NCI-H1092 treated with DMSO at 0.1 percent for 48 hours (cell line): Measurements from ENCODE around the gene JUND.
"Not testable (repeated sequence)": the region's sequence is repeated elsewhere in the genome, so short reads cannot be mapped to it uniquely, and the experiment has no call there.

Experiments used
- DNase-seq: peaks from one replicate; lab custom pipeline; 2025; lab: John Stamatoyannopoulos, UW

JUND gene

DNA sequence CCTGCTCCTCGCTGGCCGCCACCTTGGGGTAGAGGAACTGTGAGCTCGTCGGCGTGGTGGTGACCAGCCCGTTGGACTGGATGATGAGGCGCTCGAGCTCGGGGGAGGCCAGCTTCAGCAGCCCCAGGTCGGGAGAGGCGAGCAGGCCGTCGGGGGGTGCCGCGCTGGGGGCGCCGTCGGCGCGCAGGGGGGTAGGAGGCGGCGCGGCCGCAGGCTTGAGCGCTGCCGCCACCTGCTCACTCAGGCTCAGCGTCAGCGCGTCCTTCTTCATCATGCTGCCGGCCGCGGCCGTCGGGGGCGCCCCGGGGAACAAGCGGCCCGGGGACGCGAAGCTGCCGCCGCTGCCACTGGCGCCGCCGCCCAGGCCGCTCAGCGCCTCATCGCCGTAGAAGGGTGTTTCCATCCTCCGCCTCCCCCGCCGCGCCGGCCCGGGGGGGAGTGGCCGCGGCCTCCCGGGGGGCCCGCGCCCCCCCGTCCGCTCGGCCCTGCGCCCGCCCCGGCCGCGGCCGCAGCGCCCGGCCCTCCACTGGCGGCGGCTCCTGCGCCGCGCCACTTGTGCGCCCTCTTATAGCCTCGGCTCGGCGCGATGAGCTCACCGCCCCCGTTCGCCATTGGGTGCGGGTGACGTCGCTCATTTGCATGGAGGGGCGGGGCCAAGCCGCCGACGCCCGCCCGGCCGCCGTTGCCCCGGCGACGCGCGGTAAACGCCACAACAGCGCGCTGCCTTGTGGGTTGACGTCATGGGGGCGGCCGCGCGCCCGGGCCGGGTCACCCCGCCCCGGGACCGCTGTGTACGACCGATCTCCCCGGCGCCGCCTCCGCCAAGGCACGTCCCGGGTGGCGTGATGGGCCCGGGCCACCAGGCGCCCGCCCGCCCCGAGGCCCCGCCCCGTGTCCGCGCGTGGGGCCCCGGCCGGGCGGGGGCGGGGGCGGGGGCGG is at the start of gene JUND:
Gene JUND, minus strand, starts transcription at position 541 of the 939 bp plus-strand sequence. Its CDS starts 138 bp downstream, at position 403.
- DNase-seq, result peak; percentile 95

DNA sequence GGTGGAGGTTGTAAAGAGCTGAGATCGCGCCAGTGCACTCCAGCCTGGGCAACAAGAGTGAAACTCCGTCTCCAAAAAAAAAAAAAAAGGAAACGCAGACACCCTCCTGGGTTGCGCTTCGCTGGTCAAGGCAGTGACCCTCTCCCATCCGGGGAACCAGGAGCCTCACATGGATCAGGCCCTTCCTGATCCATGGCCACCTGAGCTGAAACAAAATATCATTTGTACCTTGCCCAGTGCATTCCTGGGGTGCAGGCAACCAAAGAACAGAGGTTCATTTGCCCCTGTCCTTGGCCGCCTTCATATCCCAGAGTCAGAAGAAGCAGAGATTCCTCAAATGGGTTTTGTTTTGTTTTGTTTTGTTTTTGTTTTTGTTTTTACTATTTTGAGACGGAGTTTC is 49.4 kb upstream of the JUND start:
- no peak for DNase-seq

DNA sequence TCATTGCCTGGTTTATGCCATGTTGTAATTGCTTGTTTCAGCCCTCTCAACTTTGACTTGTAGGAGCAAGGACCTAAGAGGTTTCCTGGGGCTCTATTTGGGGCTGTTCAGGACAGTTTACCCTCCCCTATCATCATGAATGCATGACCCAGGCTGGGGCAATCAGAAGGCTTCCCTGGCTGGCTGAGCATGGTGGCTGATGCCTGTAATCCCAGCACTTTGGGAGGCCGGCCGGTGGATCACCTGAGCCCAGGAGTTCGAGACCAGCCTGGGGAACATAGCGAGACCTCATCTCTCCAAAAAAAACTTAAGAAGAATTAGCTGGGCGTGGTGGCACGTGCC is 47.6 kb upstream of the JUND start:
- DNase-seq, result no peak

DNA sequence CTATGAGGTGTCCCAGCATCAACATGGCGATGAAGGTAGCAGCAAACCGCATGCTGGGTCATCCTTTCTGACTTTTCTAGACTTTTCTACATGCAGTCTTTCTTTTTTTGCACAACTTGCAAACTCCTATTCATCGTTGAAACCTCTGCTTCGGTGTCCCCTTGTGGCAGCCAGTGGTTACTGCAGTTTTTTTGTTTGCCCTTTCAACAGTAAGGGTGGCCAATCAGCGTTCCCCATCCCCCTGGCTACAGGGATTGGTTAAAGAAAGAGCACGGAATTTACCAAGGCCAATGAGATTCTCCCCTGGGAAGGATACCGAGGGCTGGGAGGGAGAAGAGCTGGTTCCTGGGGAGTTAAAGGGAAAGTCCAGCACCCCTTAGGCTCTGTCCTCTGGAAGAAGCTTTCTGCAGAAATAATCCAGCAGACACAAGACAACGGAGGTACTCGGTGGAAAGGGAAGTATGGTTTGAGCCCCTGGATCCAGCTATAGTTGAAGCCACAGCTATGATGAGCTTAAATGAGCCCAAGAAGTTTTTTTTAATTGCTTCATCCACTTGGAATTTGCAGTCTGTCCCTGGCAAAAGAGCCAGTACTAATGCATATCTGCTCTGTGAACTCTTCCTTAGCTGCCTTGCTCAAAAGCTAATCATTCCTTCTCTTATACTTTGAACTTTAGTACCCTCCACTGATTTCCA is 47.1 kb upstream of the JUND start:
- peak; percentile 97 for DNase-seq

DNA sequence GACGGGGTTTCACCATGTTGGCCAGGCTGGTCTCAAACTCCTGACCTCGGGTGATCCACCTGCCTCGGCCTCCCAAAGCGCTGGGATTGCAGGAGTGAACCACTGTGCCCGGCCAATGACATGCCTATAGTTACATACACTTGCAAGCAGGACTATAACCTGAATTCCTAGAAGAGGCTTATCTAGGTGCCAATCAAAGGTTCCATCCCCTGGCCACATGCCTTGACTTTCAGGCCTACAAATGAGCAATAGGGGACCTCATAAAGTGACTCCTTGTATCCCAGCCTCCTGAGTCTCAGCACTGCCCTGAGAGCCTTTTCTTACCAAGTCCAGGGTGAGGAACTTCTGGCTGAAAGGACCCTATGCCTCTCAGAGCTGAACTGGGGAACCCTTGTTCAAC is 45.4 kb upstream of the JUND start:
- DNase-seq, result no peak

DNA sequence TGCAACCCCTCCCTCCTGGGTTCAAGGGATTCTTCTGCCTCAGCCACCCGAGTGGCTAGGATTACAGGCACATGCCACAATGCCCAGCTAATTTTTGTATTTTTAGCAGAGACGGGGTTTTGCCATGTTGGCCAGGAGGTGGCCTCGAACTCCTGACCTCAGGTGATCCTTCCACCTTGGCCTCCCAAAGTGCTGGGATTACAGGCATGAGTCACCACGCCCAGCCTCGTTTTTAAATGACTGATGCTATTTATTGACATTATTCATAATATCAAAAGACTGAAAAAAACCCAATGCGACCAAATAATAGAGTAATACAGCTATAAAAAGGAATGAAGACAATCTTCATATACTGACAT is 42.9 kb upstream of the JUND start:
- DNase-seq, result not testable (repeated sequence)

DNA sequence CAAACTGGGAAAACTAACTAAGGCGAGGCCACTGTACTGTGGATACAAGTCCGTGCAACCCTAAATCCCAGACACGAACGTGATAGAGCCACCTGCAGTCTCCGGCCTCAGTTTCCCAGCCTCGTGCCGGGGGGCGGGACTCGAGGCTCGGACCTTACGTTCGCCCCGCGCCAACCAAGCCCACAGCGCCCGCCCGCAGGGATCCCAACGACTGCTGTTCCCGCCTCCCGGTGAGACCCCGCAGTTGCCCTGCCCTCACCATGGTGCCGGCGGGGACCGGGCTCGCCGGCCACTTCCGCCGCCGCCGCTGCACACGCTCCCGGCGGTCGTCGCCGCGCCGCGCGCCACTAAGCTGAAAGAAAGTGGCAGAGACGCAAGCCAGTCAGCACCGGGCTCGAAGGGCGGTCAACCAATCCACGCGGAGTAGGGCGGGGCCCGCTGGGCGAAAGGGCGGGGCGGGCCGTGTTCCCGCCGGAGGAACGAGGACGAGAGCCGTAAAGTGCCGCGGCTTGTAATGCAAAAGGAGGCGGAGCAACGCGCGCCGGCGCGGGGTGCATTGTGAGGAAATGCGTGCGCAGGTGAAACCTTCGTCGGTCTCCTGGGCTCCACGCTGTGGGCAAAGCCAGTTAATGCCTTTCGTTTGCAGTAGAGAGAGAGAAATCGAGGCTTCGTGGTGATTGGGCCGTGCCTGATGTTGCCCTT is 41.5 kb upstream of the JUND start, which contains the start of gene LSM4:
Gene LSM4, minus strand, starts transcription at position 318 of the 702 bp plus-strand sequence. Its CDS starts 56 bp downstream, at position 262.
- DNase-seq, result peak; percentile 98

DNA sequence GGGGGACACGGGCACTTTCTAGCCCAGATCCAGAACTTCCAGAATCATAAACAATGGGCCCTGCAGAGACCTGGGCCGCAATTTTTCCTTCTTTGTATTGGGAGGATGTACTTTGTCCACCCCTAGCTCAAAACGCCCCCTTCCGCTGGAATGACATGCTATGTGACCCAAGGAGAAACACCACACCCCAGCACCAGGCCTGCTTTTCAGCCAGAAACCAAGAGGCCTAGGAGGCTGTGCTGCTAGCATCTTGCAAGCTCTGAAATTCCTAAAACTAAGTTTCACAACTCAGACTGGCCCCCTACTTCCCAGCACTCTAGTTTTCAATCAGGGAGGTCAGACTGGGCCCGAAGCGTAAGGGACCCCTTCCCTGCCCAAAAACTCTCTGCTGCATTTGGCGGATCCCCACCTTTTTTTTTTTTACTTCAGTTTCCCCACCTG is 40.9 kb upstream of the JUND start:
- peak; percentile 31 for DNase-seq

DNA sequence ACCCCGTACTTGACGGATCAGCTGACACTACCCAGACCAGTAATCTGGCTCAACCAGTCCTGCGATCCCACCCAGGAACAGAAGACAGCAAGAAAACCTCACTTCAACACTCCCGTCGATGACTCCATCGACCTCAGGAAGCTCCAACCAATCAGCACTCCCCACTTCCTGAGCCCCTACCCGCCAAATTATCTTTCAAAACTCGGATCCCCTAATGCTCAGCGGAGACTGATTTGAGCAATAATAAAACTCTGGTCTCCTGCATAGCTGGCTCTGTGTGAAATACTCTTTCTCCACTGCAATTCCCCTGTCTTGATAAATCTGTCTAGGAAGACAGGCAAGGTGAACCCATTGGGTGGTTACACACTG is 40.3 kb upstream of the JUND start:
- DNase-seq, result no peak

DNA sequence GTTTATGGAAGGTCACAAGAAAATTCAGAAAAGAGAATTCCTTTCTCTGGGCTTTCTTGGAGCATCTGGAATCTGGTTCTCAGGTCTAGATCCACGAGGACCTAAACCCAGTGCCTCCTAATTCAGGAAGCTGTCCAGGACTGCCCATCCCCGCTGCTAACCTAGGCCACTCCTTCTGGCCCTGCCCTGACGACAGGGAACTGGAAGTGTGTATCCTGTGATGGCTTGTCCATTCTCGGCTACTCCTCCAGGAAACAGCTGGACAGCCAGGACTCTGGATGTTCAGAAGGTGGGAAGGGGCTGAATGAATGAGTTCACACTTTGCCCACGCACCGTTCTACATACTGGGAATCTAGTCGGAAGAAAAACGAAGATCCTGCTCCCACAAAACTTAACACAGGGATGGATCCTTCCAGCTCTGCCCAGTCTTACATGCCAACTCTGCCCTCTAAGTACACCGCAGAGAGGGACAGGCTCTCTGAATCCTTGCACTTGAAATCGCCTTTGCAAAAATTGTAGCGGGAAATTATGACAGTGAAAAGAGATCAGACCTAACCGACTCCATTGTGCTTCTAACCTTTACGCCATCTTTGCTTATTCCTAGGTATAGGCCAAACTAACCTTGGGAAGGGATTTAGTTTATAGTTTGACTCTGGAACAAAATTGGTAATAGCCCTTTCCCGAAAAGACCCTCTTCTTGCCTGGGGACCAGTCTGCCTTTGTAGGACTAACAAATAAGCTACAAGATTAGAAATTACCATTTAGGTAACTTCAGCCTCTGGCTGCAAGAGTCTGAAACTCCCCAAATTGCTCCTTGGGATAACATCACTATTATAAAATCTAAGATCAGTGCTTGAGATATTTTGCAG is 39.7 kb upstream of the JUND start:
- no peak for DNase-seq

DNA sequence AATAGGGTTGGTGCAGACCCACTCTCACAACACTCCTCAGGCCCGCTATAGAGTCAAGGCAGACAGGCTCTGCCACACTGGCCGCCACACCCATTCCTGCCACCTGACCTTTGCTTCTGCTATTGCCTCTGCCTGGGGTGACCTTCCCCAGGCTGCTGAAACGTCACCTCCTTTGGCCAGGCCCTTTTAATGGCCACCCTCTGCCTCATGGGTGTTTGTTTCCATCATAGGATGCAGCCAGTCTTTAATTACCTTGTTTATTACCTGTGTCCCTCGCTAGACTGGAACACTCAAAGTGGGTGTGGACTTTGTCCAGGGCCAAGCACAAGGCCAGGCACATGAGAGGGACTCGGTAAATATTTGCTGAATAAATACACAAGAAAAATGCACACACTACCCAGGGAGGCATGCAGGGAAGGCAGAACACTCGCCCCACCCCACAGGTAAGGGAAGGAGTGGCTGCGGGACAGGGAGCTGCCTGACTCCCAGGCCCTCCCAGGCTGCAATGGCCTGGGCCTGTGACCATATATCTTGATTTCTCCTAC is 38.2 kb upstream of the JUND start:
- no peak for DNase-seq

DNA sequence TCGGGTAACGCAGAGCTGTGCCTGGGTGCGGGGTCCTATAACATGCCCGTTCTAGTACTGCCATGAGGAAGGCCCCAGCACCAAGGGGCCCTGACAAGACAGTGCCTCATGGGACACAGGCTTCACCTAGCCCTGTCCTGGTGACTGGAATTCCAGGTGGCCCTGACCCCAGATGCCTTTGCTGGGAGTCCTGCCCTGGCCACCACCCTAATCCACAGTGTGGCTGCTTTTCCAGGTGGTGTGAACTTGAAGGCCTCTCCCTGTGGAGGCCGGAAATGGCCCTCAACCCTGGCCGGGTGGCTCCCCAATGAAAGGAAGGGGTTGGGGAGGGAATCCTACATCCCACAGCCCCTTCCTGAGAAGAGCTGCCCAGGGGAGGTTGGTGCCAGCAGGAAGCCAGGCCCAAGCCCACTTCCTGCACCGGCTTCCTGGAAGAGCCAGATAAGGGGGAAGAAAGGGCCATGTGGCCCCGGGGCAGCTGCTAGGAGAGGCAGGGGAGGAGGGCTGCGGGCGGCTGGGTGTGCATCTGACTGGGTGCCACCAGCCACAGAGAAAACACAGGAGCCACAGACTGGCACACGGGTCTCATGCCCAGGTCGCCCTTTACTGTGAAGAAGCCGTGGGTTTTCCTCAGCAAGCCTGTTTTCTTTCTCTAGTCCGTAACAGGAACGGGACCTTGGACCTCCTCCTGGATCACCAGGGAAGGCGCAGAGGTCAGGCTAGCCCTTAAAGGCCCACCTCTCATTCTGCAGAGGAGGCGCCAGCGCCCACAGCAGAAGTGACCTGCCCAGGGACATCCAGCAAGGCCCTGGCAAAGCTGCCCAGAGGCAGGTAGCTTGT is 36.8 kb upstream of the JUND start:
- DNase-seq, result no peak

DNA sequence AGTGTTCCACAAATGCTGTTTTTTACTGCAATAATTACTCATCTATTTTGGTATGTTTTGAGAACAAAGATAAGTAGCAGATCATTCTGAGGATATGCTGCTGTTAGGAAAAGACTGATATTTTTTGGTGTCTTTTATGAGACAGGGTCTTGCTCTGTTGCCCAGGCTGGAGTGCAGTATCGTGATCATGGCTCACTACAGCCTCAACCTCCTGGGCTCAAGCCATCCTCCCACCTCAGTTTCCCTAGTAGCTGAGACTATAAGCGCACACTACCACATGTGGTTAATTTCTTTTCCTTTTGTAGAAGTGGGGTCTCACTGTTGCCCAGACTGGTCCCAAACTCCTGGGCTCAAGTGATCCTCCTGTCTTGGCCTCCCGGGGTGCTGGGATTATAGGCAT is 32.0 kb upstream of the JUND start:
- DNase-seq, result no peak

DNA sequence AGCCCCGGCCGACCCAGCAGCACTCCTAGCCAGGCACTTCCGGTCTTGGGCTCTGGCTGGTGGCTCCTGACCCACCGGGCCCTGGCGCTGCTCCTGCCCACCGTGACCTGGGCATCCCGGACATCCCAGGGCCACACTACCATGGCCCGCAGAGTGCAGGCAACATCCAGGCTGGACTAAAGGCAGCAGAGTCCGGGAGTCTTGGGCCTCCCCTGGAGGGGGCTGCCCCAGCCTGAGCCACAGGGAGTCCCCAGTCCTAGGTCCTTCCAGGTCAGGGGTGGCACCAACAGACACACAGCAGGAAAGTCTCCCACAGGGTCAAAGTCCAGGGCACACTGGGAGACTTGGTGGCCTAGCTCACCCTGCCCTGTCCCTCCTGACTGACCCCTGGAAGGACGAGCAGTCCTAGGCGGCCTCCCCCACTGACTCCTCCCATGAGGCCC is 30.7 kb upstream of the JUND start:
- DNase-seq, result no peak

DNA sequence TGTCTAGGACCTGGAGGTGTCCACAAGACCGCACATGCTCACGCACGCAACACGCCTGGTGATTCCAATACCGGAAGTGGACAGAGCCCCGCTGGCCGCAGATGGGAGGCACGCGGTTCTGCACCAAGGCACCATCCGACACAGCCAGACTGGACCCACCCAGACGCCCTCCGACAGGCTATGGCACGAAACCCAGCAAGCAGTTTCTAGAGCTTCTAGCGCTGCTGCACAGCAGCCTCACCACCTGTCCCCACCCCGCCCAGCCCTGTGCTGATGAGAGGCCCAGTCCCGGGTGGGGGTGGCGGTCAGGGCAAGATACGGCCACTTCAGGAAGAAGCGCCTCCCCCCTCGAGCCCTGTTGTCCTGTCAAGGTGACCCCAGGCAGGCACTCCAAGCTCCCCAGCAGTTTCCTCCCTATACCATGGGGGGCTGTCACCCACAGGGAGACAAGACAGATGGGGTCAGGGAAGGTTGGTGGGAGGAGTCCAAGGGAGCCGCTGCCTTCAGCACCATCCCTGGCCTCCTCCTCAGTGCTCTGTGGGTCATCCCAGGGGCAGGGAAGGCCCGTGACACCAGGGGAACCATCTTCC is 30.2 kb upstream of the JUND start:
- no peak for DNase-seq

DNA sequence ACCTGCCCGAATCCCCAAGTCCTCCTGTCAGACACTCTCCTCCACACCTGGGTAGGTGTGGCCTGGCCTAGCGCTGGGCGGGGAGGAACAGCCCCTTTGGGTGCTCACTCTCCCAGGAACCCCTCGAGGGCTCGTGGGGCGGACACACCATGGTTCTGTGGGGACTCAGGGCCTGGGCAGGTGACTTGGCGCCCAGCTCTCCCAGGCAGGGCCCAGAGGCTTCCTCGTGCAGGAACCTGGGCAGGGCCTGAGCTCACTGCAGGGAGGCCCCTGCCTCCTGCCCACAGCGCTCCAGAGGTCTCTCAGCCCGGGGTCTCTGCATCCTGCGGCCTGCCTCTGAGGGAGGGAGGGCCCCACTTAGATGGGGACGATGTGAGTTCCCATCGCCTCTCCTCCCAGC is 29.5 kb upstream of the JUND start:
- no peak for DNase-seq

DNA sequence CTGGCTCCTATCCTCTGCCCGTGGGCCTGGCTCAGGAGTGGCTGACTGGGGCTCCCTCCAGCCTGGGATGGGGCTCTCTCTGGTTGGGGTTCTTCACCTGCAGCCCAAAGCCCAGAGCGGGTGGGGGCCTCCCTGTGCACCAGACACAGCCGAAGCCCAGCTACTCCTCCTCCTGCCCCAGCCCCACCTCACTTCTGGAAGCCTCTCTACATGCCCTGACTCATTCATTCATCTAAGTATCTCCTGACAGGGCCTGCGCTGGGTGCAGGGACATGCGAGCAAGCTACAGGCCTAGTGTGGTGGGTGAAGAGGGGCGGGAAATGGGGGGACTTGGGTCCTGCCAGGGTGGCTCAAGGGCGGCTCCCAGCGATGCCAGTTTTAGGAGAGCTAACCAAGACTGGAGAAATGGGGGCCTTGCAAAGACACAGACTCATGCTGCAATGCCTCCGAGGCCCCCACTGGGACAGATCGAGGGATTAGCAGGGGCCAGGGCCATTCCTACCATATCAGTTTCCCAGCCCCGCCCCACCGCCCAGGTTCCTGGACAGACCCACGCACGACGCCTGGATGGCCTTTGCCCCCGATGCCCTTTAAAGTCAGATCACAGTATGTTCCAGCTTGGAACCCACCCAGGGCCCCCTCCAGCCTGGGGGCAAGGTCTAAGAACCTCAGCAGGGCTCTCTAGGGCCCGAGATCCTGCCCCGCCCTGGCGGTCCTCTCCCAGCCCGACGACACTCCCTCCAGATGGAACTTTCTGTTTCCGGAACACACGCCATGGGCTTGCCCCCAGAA is 28.9 kb upstream of the JUND start:
- DNase-seq, result no peak

DNA sequence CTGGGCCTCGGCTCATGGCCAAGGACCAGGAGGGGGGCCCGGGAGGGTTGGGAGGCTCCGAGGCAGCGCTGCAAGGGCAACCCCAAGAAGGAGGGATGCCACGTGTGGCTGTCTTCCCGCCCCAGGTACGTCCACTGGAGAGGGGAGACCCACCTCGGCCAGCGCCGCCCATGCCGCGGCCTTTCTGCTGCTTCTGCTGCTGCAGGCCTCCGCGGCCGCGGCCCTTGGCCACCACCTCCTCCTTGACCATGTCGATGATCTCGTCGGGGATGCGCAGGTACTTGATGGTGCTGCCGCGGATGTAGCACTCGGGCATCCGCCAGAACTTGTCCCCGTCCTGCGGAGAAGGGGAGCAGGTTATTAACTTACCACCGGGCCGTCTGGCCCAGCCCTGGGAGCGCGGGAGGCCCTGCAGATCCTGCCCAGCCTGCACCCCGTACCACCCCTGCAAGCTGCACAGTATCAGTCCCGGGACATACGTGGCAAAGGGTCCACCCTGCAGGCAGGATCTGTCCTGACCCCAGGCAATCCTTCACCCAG is 28.2 kb upstream of the JUND start:
- no peak for DNase-seq

DNA sequence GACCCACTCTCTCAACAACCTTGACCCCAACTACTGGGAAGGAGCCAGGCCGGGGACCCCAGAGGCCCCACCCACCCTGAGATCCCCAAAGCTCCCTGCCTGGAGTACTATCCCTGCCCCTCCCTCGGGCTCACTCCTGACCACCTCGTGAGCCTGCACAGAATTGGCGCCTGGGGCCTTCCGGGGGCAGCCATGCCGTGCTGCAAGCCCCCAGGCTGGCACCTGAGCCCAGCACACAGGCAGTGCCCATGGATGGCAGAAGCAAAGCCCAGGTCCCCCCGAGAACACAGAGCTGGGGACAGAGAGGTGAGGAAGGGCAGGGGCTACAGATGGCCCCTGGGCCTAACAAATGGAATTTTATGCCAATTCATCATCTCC is 27.5 kb upstream of the JUND start:
- DNase-seq, result no peak
